Breast epithelium (tissue), 4 donors: ENCODE results near the gene MPP4. TPM values are rescaled to one million over a fixed set of nuclear protein-coding genes. Genes with fewer than 3 reads are reported as not detected.

ENCODE experiments used
- DNase-seq, 2 donors: peaks; one replicate each; pipeline ENCODE4 v3.0.0-alpha.2; 2019; ENCODE audit warnings: low spot score in 2 of 2
- H3K27ac ChIP-seq, 2 donors: fragments of 200-600 bp; sonication (generic) in 1 of 2; one replicate each; pipeline ENCODE4 v1.5.1; 2016 to 2019; ENCODE audit warnings: mild to moderate bottlenecking in 1 of 2
- H3K27me3 ChIP-seq, 2 donors: fragments of 200-600 bp; sonication (generic) in 1 of 2; one replicate each; pipeline versions ENCODE4 v1.5.1 to v1.6.0; 2017 to 2019; ENCODE audit warnings: control low read depth in 1 of 2, mild to moderate bottlenecking in 1 of 2
- H3K36me3 ChIP-seq: fragments of 200-600 bp; one replicate; pipeline ENCODE4 v1.5.1; 2019
- H3K4me1 ChIP-seq, 2 donors: fragments of 200-600 bp; sonication (generic); one replicate each; pipeline ENCODE4 v1.5.1; 2016 to 2019; ENCODE audit warnings: control low read depth in 1 of 2
- H3K4me3 ChIP-seq, 3 donors: fragments of 200-600 bp; sonication (generic); 1 replicate in 2 of 3; 2 replicates in 1 of 3; pipeline ENCODE4 v1.5.1; 2016 to 2019; ENCODE audit warnings: mild to moderate bottlenecking in 3 of 3, moderate library complexity in 2 of 3
- H3K9me3 ChIP-seq, 2 donors: fragments of 200-600 bp; sonication (generic) in 1 of 2; one replicate each; pipeline ENCODE4 v1.5.1; 2016 to 2019; ENCODE audit warnings: control low read depth in 1 of 2
- POLR2A ChIP-seq: fragments of 450-650 bp; IDR thresholded peaks from one replicate; pipeline ENCODE4 v1.6.1; 2016; ENCODE audit warnings: antibody characterized with exemption, mild to moderate bottlenecking, moderate library complexity
- POLR2AphosphoS5 ChIP-seq, 3 donors: sonication (generic); formaldehyde crosslinking; IDR thresholded peaks; one replicate each; pipeline ENCODE4 v1.6.1; 2017; ENCODE audit warnings: antibody characterized with exemption in 3 of 3
- intact Hi-C: fragments of 100-400 bp; cut with DNase I; formaldehyde crosslinking; loops from one replicate; pipeline ENCODE4 v1.15.1; 2023; ENCODE audit warnings: low total_unique reads
- total RNA-seq, 3 donors: library from RNA; depleted of rRNA; stranded (reverse); fragments of >200 nt; gene quantifications; one replicate each; pipeline ENCODE4 v1.1.0, GENCODE V29; 2016
- TF ChIP-seq, protein P1 (sequence below), 3 donors: fragments of 450-650 bp; IDR thresholded peaks; one replicate each; pipeline ENCODE4 v1.5.1; 2016 to 2017; ENCODE audit warnings: antibody characterized with exemption in 3 of 3, mild to moderate bottlenecking in 3 of 3, moderate library complexity in 3 of 3

MPP4 gene
- total RNA-seq, 3 donors from 2014 or later = 0.16 to 0.29 TPM; not detected in 1

DNA sequence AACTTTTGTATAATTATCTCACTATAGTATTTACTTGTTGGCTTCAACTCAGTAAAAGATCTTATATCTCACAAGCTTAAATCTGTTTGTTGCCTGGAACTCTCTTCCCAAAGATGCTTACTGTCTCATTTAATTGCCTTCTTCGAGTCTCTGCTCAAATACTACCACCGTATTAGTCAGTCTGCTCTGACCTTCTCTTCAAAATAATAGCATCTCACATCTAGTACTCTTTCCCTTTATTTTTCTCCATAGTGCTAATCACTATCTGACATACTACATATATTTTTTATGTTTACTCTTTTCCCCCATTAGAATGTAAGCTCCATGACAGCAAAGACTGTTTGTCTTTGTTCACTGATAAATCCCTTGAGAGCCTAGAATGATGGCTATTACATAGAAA is 10.6 kb upstream of the MPP4 start:
- Histone ChIP-seq H3K9me3 (no peaks in the 10 kb centered on the region), H3K27ac (no peak overlapping the region), H3K27me3 (no peaks in the 10 kb centered on the region), H3K4me1 (no peaks in the 10 kb centered on the region), H3K4me3 (no peak overlapping the region), H3K36me3 (no peaks in the 10 kb centered on the region)
- TF ChIP-seq POLR2A = no peak
- TF ChIP-seq, protein P1, sequence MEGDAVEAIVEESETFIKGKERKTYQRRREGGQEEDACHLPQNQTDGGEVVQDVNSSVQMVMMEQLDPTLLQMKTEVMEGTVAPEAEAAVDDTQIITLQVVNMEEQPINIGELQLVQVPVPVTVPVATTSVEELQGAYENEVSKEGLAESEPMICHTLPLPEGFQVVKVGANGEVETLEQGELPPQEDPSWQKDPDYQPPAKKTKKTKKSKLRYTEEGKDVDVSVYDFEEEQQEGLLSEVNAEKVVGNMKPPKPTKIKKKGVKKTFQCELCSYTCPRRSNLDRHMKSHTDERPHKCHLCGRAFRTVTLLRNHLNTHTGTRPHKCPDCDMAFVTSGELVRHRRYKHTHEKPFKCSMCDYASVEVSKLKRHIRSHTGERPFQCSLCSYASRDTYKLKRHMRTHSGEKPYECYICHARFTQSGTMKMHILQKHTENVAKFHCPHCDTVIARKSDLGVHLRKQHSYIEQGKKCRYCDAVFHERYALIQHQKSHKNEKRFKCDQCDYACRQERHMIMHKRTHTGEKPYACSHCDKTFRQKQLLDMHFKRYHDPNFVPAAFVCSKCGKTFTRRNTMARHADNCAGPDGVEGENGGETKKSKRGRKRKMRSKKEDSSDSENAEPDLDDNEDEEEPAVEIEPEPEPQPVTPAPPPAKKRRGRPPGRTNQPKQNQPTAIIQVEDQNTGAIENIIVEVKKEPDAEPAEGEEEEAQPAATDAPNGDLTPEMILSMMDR (IDR thresholded peaks at IDR 0.05) = no peak
- no peak for TF ChIP-seq POLR2AphosphoS5 (IDR thresholded peaks at IDR 0.05)
- intact Hi-C loops = no loop called here
- DNase-seq = no peak

DNA sequence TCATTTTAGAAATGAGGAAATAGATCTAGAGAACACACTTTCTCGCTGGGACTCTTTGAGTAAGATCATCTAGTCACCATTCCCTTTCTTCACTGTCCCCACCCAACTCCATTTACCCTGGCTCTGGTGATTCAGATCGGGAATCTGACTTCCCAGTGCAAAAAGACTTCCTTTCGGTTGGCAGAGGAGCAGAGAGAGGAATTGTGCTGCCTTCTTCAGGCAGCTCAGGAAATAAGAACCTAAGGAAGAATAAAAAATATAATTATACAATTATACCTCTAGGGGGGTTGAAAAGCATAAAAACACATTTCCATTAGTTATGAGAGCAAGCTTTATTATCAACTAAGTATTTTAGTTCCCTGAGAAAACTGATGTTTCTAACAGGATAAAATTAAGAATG is 9.3 kb upstream of the MPP4 start:
- intact Hi-C loops = no loop called here
- Histone ChIP-seq H3K9me3 (no peaks in the 10 kb centered on the region), H3K27ac (no peak overlapping the region), H3K36me3 (no peaks in the 10 kb centered on the region), H3K4me1 (no peaks in the 10 kb centered on the region), H3K4me3 (no peak overlapping the region), H3K27me3 (no peaks in the 10 kb centered on the region)
- TF ChIP-seq POLR2A (no peak), POLR2AphosphoS5 (IDR thresholded peaks at IDR 0.05) (no peak)
- TF ChIP-seq, protein P1 (IDR thresholded peaks at IDR 0.05) = no peak
- no peak for DNase-seq

DNA sequence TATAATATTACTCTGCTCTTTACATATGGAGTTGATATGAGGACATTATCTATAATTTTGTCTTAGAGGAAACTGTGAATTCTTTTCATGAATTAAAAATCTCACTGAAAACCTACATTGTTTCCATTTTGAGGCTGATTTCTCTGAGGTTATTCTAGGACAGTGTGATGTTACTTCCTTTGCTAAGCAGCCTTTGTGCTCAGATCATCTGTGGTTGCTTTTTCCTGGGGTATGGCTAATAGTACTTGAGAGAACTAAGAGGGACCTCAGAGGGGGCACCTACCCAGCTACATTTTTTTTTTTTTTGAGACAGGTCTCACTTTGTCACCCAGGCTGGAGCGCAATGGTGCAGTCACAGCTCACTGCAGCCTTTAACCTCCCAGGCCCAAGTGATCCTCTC is 8.7 kb upstream of the MPP4 start:
- no peaks in the 10 kb centered on the region for H3K36me3 ChIP-seq
- no peak overlapping the region for H3K27ac ChIP-seq
- H3K27me3 ChIP-seq = no peaks in the 10 kb centered on the region
- no peak for DNase-seq
- TF ChIP-seq, protein P1 (IDR thresholded peaks at IDR 0.05) = no peak
- TF ChIP-seq POLR2A (no peak), POLR2AphosphoS5 (IDR thresholded peaks at IDR 0.05) (no peak)
- no peaks in the 10 kb centered on the region for H3K9me3 ChIP-seq
- intact Hi-C loops = no loop called here
- H3K4me1 ChIP-seq = no peaks in the 10 kb centered on the region
- no peak overlapping the region for H3K4me3 ChIP-seq

DNA sequence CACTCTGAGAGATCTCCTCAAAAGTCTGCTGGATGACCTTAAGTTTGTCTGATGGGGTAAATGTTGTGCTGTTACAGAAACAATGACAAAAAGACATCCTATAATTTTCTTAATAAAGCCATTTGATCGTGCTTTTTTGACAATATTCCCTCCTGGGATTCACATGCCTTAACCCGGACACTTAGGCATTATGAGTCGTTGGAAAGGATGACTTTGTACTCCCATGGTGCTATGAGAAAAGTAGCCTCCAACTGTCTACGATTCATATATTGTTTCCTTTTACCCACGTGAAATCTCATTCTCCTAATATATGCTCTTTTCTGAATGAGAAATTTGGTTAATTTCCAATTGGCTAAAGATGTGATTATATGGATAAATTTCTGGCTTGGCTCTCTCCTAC is 6.1 kb upstream of the MPP4 start:
- intact Hi-C loops = no loop called here
- H3K4me1 ChIP-seq = no peaks in the 10 kb centered on the region
- H3K4me3 ChIP-seq = no peak overlapping the region
- no peaks in the 10 kb centered on the region for H3K36me3 ChIP-seq
- TF ChIP-seq, protein P1 (IDR thresholded peaks at IDR 0.05) = no peak
- no peak for TF ChIP-seq POLR2A
- no peak for TF ChIP-seq POLR2AphosphoS5 (IDR thresholded peaks at IDR 0.05)
- no peak for DNase-seq
- no peaks in the 10 kb centered on the region for H3K27me3 ChIP-seq
- H3K9me3 ChIP-seq = no peaks in the 10 kb centered on the region
- no peak overlapping the region for H3K27ac ChIP-seq

DNA sequence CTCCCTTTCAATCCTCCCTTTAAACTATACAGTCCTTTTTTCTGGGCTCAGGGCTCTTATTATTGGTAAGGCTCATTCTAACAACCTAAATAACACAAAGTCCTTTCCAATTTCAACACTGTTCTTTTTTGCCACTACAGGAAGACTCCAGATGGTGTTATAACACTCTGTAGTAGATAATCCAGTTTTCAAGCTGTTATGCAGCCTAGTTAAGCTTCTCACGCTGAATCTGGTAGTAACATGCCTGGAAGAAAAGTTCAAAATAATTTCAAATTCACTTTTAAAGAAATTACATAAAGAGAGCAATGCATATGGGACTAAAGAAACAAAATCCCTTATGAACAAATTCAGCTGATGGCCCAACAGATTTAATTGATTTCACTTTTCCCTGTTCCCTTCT is 3.2 kb upstream of the MPP4 start:
- H3K36me3 ChIP-seq = no peaks in the 10 kb centered on the region
- H3K4me1 ChIP-seq = no peaks in the 10 kb centered on the region
- no peak overlapping the region for H3K4me3 ChIP-seq
- H3K27me3 ChIP-seq = no peaks in the 10 kb centered on the region
- intact Hi-C loops = no loop called here
- TF ChIP-seq, protein P1 (IDR thresholded peaks at IDR 0.05) = no peak
- TF ChIP-seq POLR2A (no peak), POLR2AphosphoS5 (IDR thresholded peaks at IDR 0.05) (no peak)
- H3K9me3 ChIP-seq = no peaks in the 10 kb centered on the region
- DNase-seq = no peak
- no peak overlapping the region for H3K27ac ChIP-seq
